ENCODE results near the gene ZCCHC4. TPM values are rescaled to one million over a fixed set of nuclear protein-coding genes. Genes with fewer than 3 reads are reported as not detected.

ZCCHC4 gene
- total RNA-seq, 1 experiment from 2014 or later, result 13.1 TPM

DNA sequence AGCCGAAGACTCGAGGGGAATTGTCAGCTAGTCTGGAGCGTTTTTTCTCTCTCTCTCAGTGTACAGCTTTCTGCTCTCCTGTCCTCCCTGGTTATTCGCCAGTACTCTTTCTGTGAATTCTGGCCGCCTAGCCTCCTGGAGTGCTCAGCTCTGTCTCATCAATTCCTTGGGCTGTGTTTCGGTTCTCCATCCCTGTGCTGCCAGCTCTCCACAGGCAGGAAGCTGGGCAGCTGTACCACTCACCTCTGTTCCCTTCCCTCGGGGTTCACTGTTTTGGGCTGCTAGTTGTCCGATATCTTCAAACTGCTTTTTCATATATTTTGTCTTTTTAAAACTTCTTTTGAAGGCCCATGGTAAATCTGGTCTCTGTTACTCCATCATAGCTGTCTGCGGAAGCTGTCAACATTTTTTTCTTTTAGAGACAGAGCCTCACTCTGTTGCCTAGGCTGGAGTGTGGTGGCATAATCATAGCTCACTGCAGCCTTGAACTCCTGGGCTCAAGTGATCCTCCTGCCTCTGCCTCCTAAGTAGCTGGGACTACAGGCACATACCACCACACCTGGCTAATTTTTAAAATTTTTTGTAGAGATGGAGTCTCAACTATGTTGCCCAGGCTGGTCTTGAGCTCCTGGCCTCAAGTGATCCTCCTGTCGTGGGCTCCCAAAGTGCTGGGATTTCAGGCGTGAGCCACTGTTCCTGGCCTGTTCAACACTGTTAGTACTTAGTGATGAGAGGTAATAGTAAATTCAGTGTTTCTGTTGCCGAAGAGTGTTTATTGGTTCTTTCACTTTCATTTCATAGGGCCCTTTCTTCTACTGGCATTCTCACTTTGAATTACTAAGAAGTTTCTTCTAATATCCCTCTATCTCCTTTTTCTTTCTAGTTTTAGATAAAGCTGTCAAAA is 18.6 kb downstream of the ZCCHC4 start:
- Histone ChIP-seq H3K36me3 (ENCODE audit: control insufficient read depth, insufficient read depth, low read length) (no peaks in the 10 kb centered on the region), H3K27me3 (replicated peaks; ENCODE audit: control insufficient read depth, insufficient read depth, low read length) (no peaks in the 10 kb centered on the region), H3K4me1 (no peaks in the 10 kb centered on the region), H3K9me3 (no peaks in the 10 kb centered on the region), H3K4me3 (ENCODE audit: low read depth, low read length) (no peak overlapping the region)
- no TSS peak for BruUV-seq (replicated peaks)
- Mint-ChIP-seq H3K36me3 (ENCODE audit: insufficient read depth, unreplicated experiment) (peaks cover 6% of the 10 kb centered on the region), H3K27me3 (ENCODE audit: insufficient read depth, unreplicated experiment) (no peaks in the 10 kb centered on the region), H3K4me1 (ENCODE audit: low read depth, unreplicated experiment) (no peaks in the 10 kb centered on the region), H3K4me3 (ENCODE audit: unreplicated experiment) (no peak overlapping the region), H3K27ac (ENCODE audit: unreplicated experiment) (no peak overlapping the region), H3K9me3 (ENCODE audit: unreplicated experiment) (no peaks in the 10 kb centered on the region)
- DNase-seq, result no peak
- ChIA-PET POLR2A (interaction anchor here (0.6 to 0.9 kb wide), 3 partner anchors 9 to 82 kb away, joined by 3 to 5 read pairs (median 4); no protein-coding TSS in a partner anchor), CTCF (interaction anchor here (2.2 kb wide), 1 partner anchor 19 kb away, joined by 5 read pairs; the partner anchor contains the start of gene ZCCHC4)
- intact Hi-C loops (cut with micrococcal nuclease; ENCODE audit: unreplicated experiment), result no loop called here
- TF ChIP-seq, protein P1, sequence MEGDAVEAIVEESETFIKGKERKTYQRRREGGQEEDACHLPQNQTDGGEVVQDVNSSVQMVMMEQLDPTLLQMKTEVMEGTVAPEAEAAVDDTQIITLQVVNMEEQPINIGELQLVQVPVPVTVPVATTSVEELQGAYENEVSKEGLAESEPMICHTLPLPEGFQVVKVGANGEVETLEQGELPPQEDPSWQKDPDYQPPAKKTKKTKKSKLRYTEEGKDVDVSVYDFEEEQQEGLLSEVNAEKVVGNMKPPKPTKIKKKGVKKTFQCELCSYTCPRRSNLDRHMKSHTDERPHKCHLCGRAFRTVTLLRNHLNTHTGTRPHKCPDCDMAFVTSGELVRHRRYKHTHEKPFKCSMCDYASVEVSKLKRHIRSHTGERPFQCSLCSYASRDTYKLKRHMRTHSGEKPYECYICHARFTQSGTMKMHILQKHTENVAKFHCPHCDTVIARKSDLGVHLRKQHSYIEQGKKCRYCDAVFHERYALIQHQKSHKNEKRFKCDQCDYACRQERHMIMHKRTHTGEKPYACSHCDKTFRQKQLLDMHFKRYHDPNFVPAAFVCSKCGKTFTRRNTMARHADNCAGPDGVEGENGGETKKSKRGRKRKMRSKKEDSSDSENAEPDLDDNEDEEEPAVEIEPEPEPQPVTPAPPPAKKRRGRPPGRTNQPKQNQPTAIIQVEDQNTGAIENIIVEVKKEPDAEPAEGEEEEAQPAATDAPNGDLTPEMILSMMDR (IDR thresholded peaks at IDR 0.05; ENCODE audit: insufficient read depth in 1 of 2, low read depth in 1 of 2, low read length in 1 of 2, severe bottlenecking in 1 of 2, unreplicated experiment in 1 of 2), result no peak

GRCh38 chr4:25343671-25344070 is 31.1 kb downstream of the ZCCHC4 start:
- POLR2A ChIA-PET, result no interaction called here
- no peaks in the 10 kb centered on the region for H3K4me1 ChIP-seq
- DNase-seq, result no peak
- CTCF ChIA-PET, result no interaction called here
- H3K4me3 Mint-ChIP-seq (ENCODE audit: unreplicated experiment), result no peak overlapping the region
- BruUV-seq (replicated peaks), result no TSS peak
- H3K36me3 ChIP-seq (ENCODE audit: control insufficient read depth, insufficient read depth, low read length), result no peaks in the 10 kb centered on the region
- H3K4me3 ChIP-seq (ENCODE audit: low read depth, low read length), result no peak overlapping the region
- H3K36me3 Mint-ChIP-seq (ENCODE audit: insufficient read depth, unreplicated experiment), result peaks cover 11% of the 10 kb centered on the region
- no peaks in the 10 kb centered on the region for H3K9me3 Mint-ChIP-seq (ENCODE audit: unreplicated experiment)
- TF ChIP-seq, protein P1 (IDR thresholded peaks at IDR 0.05; ENCODE audit: insufficient read depth in 1 of 2, low read depth in 1 of 2, low read length in 1 of 2, severe bottlenecking in 1 of 2, unreplicated experiment in 1 of 2), result no peak
- no peak overlapping the region for H3K27ac Mint-ChIP-seq (ENCODE audit: unreplicated experiment)
- H3K4me1 Mint-ChIP-seq (ENCODE audit: low read depth, unreplicated experiment), result peaks cover 5% of the 10 kb centered on the region
- no peaks in the 10 kb centered on the region for H3K27me3 ChIP-seq (replicated peaks; ENCODE audit: control insufficient read depth, insufficient read depth, low read length)
- H3K9me3 ChIP-seq, result no peaks in the 10 kb centered on the region
- no peaks in the 10 kb centered on the region for H3K27me3 Mint-ChIP-seq (ENCODE audit: insufficient read depth, unreplicated experiment)
- intact Hi-C loops (cut with micrococcal nuclease; ENCODE audit: unreplicated experiment), result no loop called here

GRCh38 chr4:25345744-25346143 is 33.2 kb downstream of the ZCCHC4 start:
- POLR2A ChIA-PET, result no interaction called here
- peaks cover 5% of the 10 kb centered on the region for H3K36me3 Mint-ChIP-seq (ENCODE audit: insufficient read depth, unreplicated experiment)
- no peak for DNase-seq
- no TSS peak for BruUV-seq (replicated peaks)
- H3K27ac Mint-ChIP-seq (ENCODE audit: unreplicated experiment), result no peak overlapping the region
- no peaks in the 10 kb centered on the region for H3K9me3 ChIP-seq
- intact Hi-C loops (cut with micrococcal nuclease; ENCODE audit: unreplicated experiment), result no loop called here
- no peaks in the 10 kb centered on the region for H3K27me3 ChIP-seq (replicated peaks; ENCODE audit: control insufficient read depth, insufficient read depth, low read length)
- no peaks in the 10 kb centered on the region for H3K9me3 Mint-ChIP-seq (ENCODE audit: unreplicated experiment)
- peaks cover 5% of the 10 kb centered on the region for H3K4me1 Mint-ChIP-seq (ENCODE audit: low read depth, unreplicated experiment)
- CTCF ChIA-PET, result no interaction called here
- no peaks in the 10 kb centered on the region; the same call in 1 of the 2 replicates for H3K36me3 ChIP-seq (ENCODE audit: control insufficient read depth, insufficient read depth, low read length)
- TF ChIP-seq, protein P1 (IDR thresholded peaks at IDR 0.05; ENCODE audit: insufficient read depth in 1 of 2, low read depth in 1 of 2, low read length in 1 of 2, severe bottlenecking in 1 of 2, unreplicated experiment in 1 of 2), result no peak
- no peak overlapping the region for H3K4me3 ChIP-seq (ENCODE audit: low read depth, low read length)
- no peak overlapping the region for H3K4me3 Mint-ChIP-seq (ENCODE audit: unreplicated experiment)
- no peaks in the 10 kb centered on the region for H3K4me1 ChIP-seq
- H3K27me3 Mint-ChIP-seq (ENCODE audit: insufficient read depth, unreplicated experiment), result no peaks in the 10 kb centered on the region
